ENCODE data around the gene AUTS2. TPM values are rescaled to one million over a fixed set of nuclear protein-coding genes. Genes with fewer than 3 reads are reported as not detected.

The AUTS2 gene
- total and polyA plus RNA-seq, 2 of the 8 experiments (the other 6 are each of a cell fraction or from before 2014, with no cell fraction given) = 25.9 to 101 TPM

DNA sequence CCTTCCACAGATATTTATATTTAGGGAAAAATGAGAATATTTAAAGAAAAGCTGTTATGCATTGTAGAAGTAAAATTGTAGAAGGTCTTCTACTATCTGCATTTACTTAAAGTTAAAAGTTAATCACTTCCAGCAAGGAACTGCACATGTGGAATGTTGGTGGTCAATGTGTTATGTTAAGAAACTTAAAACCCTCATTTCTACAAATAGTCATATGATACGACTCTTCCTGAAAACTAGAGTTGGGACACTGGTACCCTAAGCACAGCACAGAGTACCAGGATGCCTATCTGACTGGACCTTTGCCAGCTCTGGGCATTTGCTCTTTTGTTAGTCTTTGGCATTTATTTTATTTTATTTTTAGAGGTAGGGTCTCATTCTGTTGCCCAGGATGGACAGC, 1009.5 kb downstream of the AUTS2 start:
- no peaks in the 10 kb centered on the region for H3K27me3 ChIP-seq (replicated peaks in 1 of 4; ENCODE audit: control insufficient read depth in 3 of 4, extremely low read depth in 1 of 4, insufficient read depth in 3 of 4, low read length in 3 of 4)
- no peak overlapping the region for H2BK20ac ChIP-seq (ENCODE audit: low read length)
- no peak overlapping the region for H3K56ac ChIP-seq (replicated peaks; ENCODE audit: insufficient read length, low read depth, low read length)
- no peaks in the 10 kb centered on the region for H3K79me2 ChIP-seq (ENCODE audit: control insufficient read depth in 1 of 2, insufficient read depth in 2 of 2, low read length in 2 of 2)
- H3K4ac ChIP-seq (replicated peaks; ENCODE audit: insufficient read length, low read depth, low read length) = no peak overlapping the region
- H3K23ac ChIP-seq (ENCODE audit: insufficient read length) = no peak overlapping the region
- no peak overlapping the region for H4K8ac ChIP-seq (ENCODE audit: extremely low read depth, insufficient read depth, low read length)
- no peak overlapping the region for H3K4me3 ChIP-seq (ENCODE audit: extremely low read depth in 1 of 4, insufficient read depth in 2 of 4, low read depth in 3 of 4, low read length in 4 of 4)
- H3K79me1 ChIP-seq (ENCODE audit: low read depth, low read length) = no peaks in the 10 kb centered on the region
- no peak overlapping the region for H2BK120ac ChIP-seq (replicated peaks; ENCODE audit: low read depth, low read length)
- H2BK5ac ChIP-seq (ENCODE audit: low read depth, low read length) = no peak overlapping the region
- H3K18ac ChIP-seq (ENCODE audit: extremely low read depth, low read length) = no peak overlapping the region
- no peak overlapping the region for H2AFZ ChIP-seq (ENCODE audit: low read length)
- H2BK15ac ChIP-seq (ENCODE audit: low read length) = no peak overlapping the region
- H3K23me2 ChIP-seq (ENCODE audit: low read depth, low read length) = no peaks in the 10 kb centered on the region
- H3K27ac ChIP-seq (ENCODE audit: low read depth, low read length) = no peak overlapping the region
- WGBS, 2 experiments (ENCODE audit: extremely low coverage in 1 of 2, insufficient coverage in 1 of 2, insufficient read length in 1 of 2, insufficient replicate concordance in 2 of 2, low coverage in 1 of 2, low lambda C conversion rate in 2 of 2, missing lambda C conversion rate in 1 of 2) = 95% methylated on average over 1 of the region's 1 CpG; no CpG with 5 or more reads in 1 of the 2 experiments
- no peak overlapping the region for H3K9ac ChIP-seq (replicated peaks in 1 of 4; ENCODE audit: extremely low read depth in 1 of 4, low read depth in 3 of 4, low read length in 3 of 4)
- H4K5ac ChIP-seq (ENCODE audit: insufficient read length, low read depth, low read length) = no peak overlapping the region
- no peak overlapping the region for H2AK5ac ChIP-seq (ENCODE audit: low read depth, low read length)
- ChIA-PET CTCF (ENCODE audit: partially characterized antibody) (no interaction called here), POLR2A (ENCODE audit: partially characterized antibody) (no interaction called here)
- H2BK12ac ChIP-seq (ENCODE audit: low read depth, low read length) = no peak overlapping the region
- H3K36me3 ChIP-seq (ENCODE audit: control insufficient read depth in 2 of 4, insufficient read depth in 4 of 4, low read length in 3 of 4) = no peaks in the 10 kb centered on the region
- no peaks in the 10 kb centered on the region for H3K4me1 ChIP-seq (replicated peaks in 1 of 4; ENCODE audit: control insufficient read depth in 3 of 4, insufficient read depth in 4 of 4, low read length in 3 of 4)
- DNase-seq (ENCODE audit: low read depth in 1 of 2, low spot score in 2 of 2) (no peak), FAIRE-seq (no peak)
- peaks cover 0 to 3% of the 10 kb centered on the region in 2 experiments; a peak in 3 of 4 replicates for H3K9me3 ChIP-seq (ENCODE audit: insufficient read depth in 2 of 2, low read depth in 1 of 2, low read length in 1 of 2)
- no peak overlapping the region for H3K14ac ChIP-seq (ENCODE audit: insufficient read length)
- H4K91ac ChIP-seq (replicated peaks; ENCODE audit: insufficient read length, low read length) = no peak overlapping the region
- H3K4me2 ChIP-seq (ENCODE audit: insufficient read depth in 1 of 2, low read depth in 2 of 2, low read length in 2 of 2) = no peak overlapping the region
- no peaks in the 10 kb centered on the region for H4K20me1 ChIP-seq (replicated peaks in 1 of 2; ENCODE audit: control insufficient read depth in 1 of 2, insufficient read depth in 2 of 2, low read length in 2 of 2)
- TF ChIP-seq MAFK (IDR thresholded peaks at IDR 0.05; ENCODE audit: low read depth, low read length) (no peak), KDM5A (IDR thresholded peaks at IDR 0.05; ENCODE audit: low read length) (no peak), KDM1A (IDR thresholded peaks at IDR 0.05; ENCODE audit: borderline replicate concordance, low read length) (no peak), JUND (IDR thresholded peaks at IDR 0.05; ENCODE audit: low read length) (no peak), EZH2 (IDR thresholded peaks at IDR 0.05; ENCODE audit: low read depth, low read length, severe bottlenecking) (no peak), TEAD4 (IDR thresholded peaks at IDR 0.05; ENCODE audit: low read depth, low read length) (no peak), FOSL1 (IDR thresholded peaks at IDR 0.05; ENCODE audit: insufficient read depth, low read depth, low read length) (no peak), BCL11A (IDR thresholded peaks at IDR 0.05; ENCODE audit: low read depth in 2 of 2, low read length in 2 of 2) (no peak)
- TF ChIP-seq, protein P1, sequence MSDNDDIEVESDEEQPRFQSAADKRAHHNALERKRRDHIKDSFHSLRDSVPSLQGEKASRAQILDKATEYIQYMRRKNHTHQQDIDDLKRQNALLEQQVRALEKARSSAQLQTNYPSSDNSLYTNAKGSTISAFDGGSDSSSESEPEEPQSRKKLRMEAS (IDR thresholded peaks at IDR 0.05) = no peak
